SU-DHL-6 (cell line): Measurements from ENCODE around the gene RNU2-63P.

Experiments used
- H2AFZ ChIP-seq: fragments of 200-600 bp; sonication (generic); 2 replicates; pipeline ENCODE4 v1.6.1; 2014; ENCODE audit warnings: low read depth, mild to moderate bottlenecking, moderate library complexity, mixed read lengths, antibody characterized with exemption, low read length; ENCODE audit not compliant: severe bottlenecking
- H3F3A ChIP-seq: fragments of 200-600 bp; shearing (Covaris generic); 2 replicates; pipeline ENCODE4 v1.6.0; 2016; ENCODE audit warnings: antibody characterized with exemption, mild to moderate bottlenecking; ENCODE audit not compliant: insufficient read depth
- H3K27ac ChIP-seq: fragments of 200-600 bp; sonication (generic); 2 replicates; pipeline ENCODE4 v1.5.1; 2016; ENCODE audit warnings: low read depth, mild to moderate bottlenecking, low read length, moderate library complexity, mixed read lengths
- H3K27me3 ChIP-seq: fragments of 200-600 bp; sonication (generic), shearing (Covaris generic); 2 replicates; pipeline ENCODE4 v1.6.0; 2014; ENCODE audit warnings: mild to moderate bottlenecking, low read length
- H3K36me3 ChIP-seq: fragments of 200-600 bp; sonication (generic); 2 replicates; pipeline ENCODE4 v1.6.1; 2014; ENCODE audit warnings: mild to moderate bottlenecking, low read length, mixed read lengths
- H3K4me2 ChIP-seq: fragments of 300-600, 200-600 bp; shearing (Covaris generic), sonication (generic); 2 replicates; pipeline ENCODE4 v1.6.0; 2014; ENCODE audit warnings: low read length, low read depth, mild to moderate bottlenecking; ENCODE audit not compliant: poor library complexity, severe bottlenecking
- H3K4me3 ChIP-seq: fragments of 200-600 bp; sonication (generic); 2 replicates; pipeline ENCODE4 v1.5.1; 2014; ENCODE audit warnings: antibody characterized with exemption, low read length, mild to moderate bottlenecking, mixed read lengths; ENCODE audit not compliant: insufficient read depth, poor library complexity, severe bottlenecking
- H3K79me2 ChIP-seq: fragments of 200-600 bp; sonication (generic); 2 replicates; pipeline ENCODE4 v1.6.1; 2014; ENCODE audit warnings: mild to moderate bottlenecking, low read length, moderate library complexity; ENCODE audit not compliant: insufficient read depth
- H3K9ac ChIP-seq: fragments of 200-600 bp; sonication (generic); 2 replicates; pipeline ENCODE4 v1.7.0; 2014; ENCODE audit warnings: mild to moderate bottlenecking, low read length
- H3K9me2 ChIP-seq: fragments of 200-600 bp; sonication (generic); replicated peaks from 2 replicates; pipeline ENCODE4 v1.6.1; 2014; ENCODE audit warnings: low read length; ENCODE audit not compliant: insufficient read depth
- H3K9me3 ChIP-seq: fragments of 200-600 bp; sonication (generic); 2 replicates; pipeline ENCODE4 v1.6.1; 2014; ENCODE audit warnings: low read length, mixed read lengths; ENCODE audit not compliant: insufficient read depth
- H4K20me1 ChIP-seq: fragments of 200-600 bp; sonication (generic); 2 replicates; pipeline ENCODE4 v1.6.1; 2014; ENCODE audit warnings: low read depth, mild to moderate bottlenecking, antibody characterized with exemption, low read length, moderate library complexity, mixed read lengths
- CTCF ChIP-seq: fragments of 200-600 bp; sonication (generic); IDR thresholded peaks from one replicate; pipeline ENCODE4 v1.5.1; 2017; ENCODE audit warnings: antibody characterized with exemption, mild to moderate bottlenecking, low read length, moderate library complexity; ENCODE audit not compliant: insufficient read depth, poor library complexity, severe bottlenecking
- EZH2phosphoT487 ChIP-seq: fragments of 200-600 bp; sonication (generic), shearing (Covaris generic); conservative IDR thresholded peaks from 2 replicates; pipeline ENCODE4 v1.6.1; 2018; ENCODE audit warnings: mild to moderate bottlenecking, antibody characterized with exemption, low read length, moderate library complexity, mixed read lengths

RNU2-63P gene

GRCh38 chr2:88055371-88056128 lies 39.2 kb upstream of the RNU2-63P start, which contains the start of gene KRCC1:
Gene KRCC1, minus strand, starts transcription at chr2:88055783. Its CDS starts 27,220 bp downstream, at chr2:88028563.
- Histone ChIP-seq H3K4me3 (peak within 1 kb of the TSS; percentile 91), H3K9me2 (no peaks in the 10 kb centered on the region), H3K36me3 (peaks cover 8% of the 10 kb centered on the region; the same call in 1 of the 2 replicates), H3K27me3 (no peaks in the 10 kb centered on the region), H3K79me2 (peaks cover 46% of the 10 kb centered on the region), H3K4me2 (peak within 1 kb of the TSS; percentile 88), H3K9ac (peak within 1 kb of the TSS; percentile 97), H2AFZ (peak within 1 kb of the TSS; percentile 84), H3F3A (peaks cover 29% of the 10 kb centered on the region; the same call in 1 of the 2 replicates), H4K20me1 (no peaks in the 10 kb centered on the region), H3K27ac (peak within 1 kb of the TSS; percentile 71), H3K9me3 (no peaks in the 10 kb centered on the region)
- TF ChIP-seq CTCF: no peak
- no peak for TF ChIP-seq EZH2phosphoT487

- no peaks in the 10 kb centered on the region for H3K9me3 ChIP-seq
- no peaks in the 10 kb centered on the region for H3K9me2 ChIP-seq
- peak overlapping the region; percentile 97 for H3K9ac ChIP-seq
- no peak for TF ChIP-seq EZH2phosphoT487
- TF ChIP-seq CTCF: no peak
- peak overlapping the region; percentile 71 for H3K27ac ChIP-seq
- peak overlapping the region; percentile 91 for H3K4me3 ChIP-seq
- peak overlapping the region; percentile 68 for H2AFZ ChIP-seq
- H3K27me3 ChIP-seq: no peaks in the 10 kb centered on the region
- H4K20me1 ChIP-seq: no peaks in the 10 kb centered on the region
- H3K4me2 ChIP-seq: peak overlapping the region; percentile 88
- H3K79me2 ChIP-seq: peaks cover 48% of the 10 kb centered on the region
- H3K36me3 ChIP-seq: peaks cover 8% of the 10 kb centered on the region; the same call in 1 of the 2 replicates
- H3F3A ChIP-seq: peaks cover 29% of the 10 kb centered on the region; the same call in 1 of the 2 replicates
Observed at GRCh38 chr2:88054782-88055370, 38.5 kb upstream of the RNU2-63P start.

- H3K36me3 ChIP-seq: peaks cover 8% of the 10 kb centered on the region; the same call in 1 of the 2 replicates
Observed at GRCh38 chr2:88053934-88054781, 37.8 kb upstream of the RNU2-63P start.

More at GRCh38 chr2:88053934-88054781, 37.8 kb upstream of the RNU2-63P start:
- no peaks in the 10 kb centered on the region for H3K9me2 ChIP-seq
- no peaks in the 10 kb centered on the region for H4K20me1 ChIP-seq
- H3K9ac ChIP-seq: peak overlapping the region; percentile 97
- H3K4me3 ChIP-seq: peak overlapping the region; percentile 91
- no peak for TF ChIP-seq EZH2phosphoT487
- no peak for TF ChIP-seq CTCF
- no peaks in the 10 kb centered on the region for H3K9me3 ChIP-seq
- no peaks in the 10 kb centered on the region for H3K27me3 ChIP-seq
- peaks cover 50% of the 10 kb centered on the region for H3K79me2 ChIP-seq
- 0 out of 2 replicates have a peak overlapping the region, but pooled peaks have one; percentile 71 for H3K27ac ChIP-seq
- peak overlapping the region; percentile 88 for H3K4me2 ChIP-seq
- peaks cover 29% of the 10 kb centered on the region; the same call in 1 of the 2 replicates for H3F3A ChIP-seq
- H2AFZ ChIP-seq: no peak overlapping the region
